H1 (cell line): ENCODE measurements around the gene TSGA10IP. TPM values are rescaled to one million over a fixed set of nuclear protein-coding genes. Genes with fewer than 3 reads are reported as not detected.

Experiments
- CTCF ChIA-PET: fragments of 300-600 bp; sonication (Branson Sonifier 250); formaldehyde crosslinking; loops from one replicate; lab custom pipeline; 2021; ENCODE audit not compliant: partially characterized antibody; lab: Charles Lee
- POLR2A ChIA-PET: fragments of 300-600 bp; sonication (Branson Sonifier 250); formaldehyde crosslinking; loops from one replicate; lab custom pipeline; 2021; ENCODE audit warnings: inconsistent platforms; ENCODE audit not compliant: partially characterized antibody; lab: Charles Lee
- DNase-seq, 2 experiments: peaks; one replicate each; pipeline versions ENCODE4 v3.0.0 to v3.0.0-alpha.2; 2010 to 2022; ENCODE audit warnings: low spot score in 2 of 2, low read depth in 1 of 2, mixed read lengths in 1 of 2
- FAIRE-seq: peaks from 2 replicates; lab custom pipeline; 2011; peaks lifted over from hg19 to GRCh38; lab: Jason Lieb, UNC
- H2AFZ ChIP-seq: 2 replicates; pipeline ENCODE4 v1.8.1; 2012; ENCODE audit warnings: low read length, inconsistent platforms
- H2AK5ac ChIP-seq: 2 replicates; pipeline ENCODE4 v1.6.1; 2013; ENCODE audit warnings: low read depth, low read length
- H2BK120ac ChIP-seq: replicated peaks from 2 replicates; pipeline ENCODE3; 2013; ENCODE audit warnings: low read depth, low read length, inconsistent platforms
- H2BK12ac ChIP-seq: 2 replicates; pipeline ENCODE4 v1.6.1; 2013; ENCODE audit warnings: low read depth, low read length
- H2BK15ac ChIP-seq: 2 replicates; pipeline ENCODE4 v1.6.1; 2013; ENCODE audit warnings: low read length
- H2BK20ac ChIP-seq: 2 replicates; pipeline ENCODE4 v1.6.1; 2013; ENCODE audit warnings: low read length
- H2BK5ac ChIP-seq: 2 replicates; pipeline ENCODE4 v1.6.1; 2013; ENCODE audit warnings: low read depth, low read length
- H3K14ac ChIP-seq: 2 replicates; pipeline ENCODE4 v1.6.1; 2013; ENCODE audit warnings: inconsistent platforms; ENCODE audit not compliant: insufficient read length
- H3K18ac ChIP-seq: 2 replicates; pipeline ENCODE4 v1.6.1; 2013; ENCODE audit warnings: low read length; ENCODE audit errors: extremely low read depth
- H3K23ac ChIP-seq: 2 replicates; pipeline ENCODE4 v1.6.1; 2013; ENCODE audit warnings: inconsistent platforms; ENCODE audit not compliant: insufficient read length
- H3K23me2 ChIP-seq: 2 replicates; pipeline ENCODE4 v1.6.1; 2013; ENCODE audit warnings: low read depth, low read length
- H3K27ac ChIP-seq: 2 replicates; pipeline ENCODE4 v1.6.1; 2011; ENCODE audit warnings: low read depth, low read length, inconsistent platforms
- H3K27me3 ChIP-seq, 4 experiments: replicated peaks in 1 of 4; 1 replicate in 1 of 4; 2 replicates in 3 of 4; pipeline versions ENCODE4 v1.6.1 to v1.8.1; 2011 to 2013; ENCODE audit warnings: low read length in 3 of 4, mild to moderate bottlenecking in 3 of 4, inconsistent platforms in 2 of 4, mixed read lengths in 2 of 4, moderate library complexity in 1 of 4; ENCODE audit not compliant: control insufficient read depth in 3 of 4, insufficient read depth in 3 of 4; ENCODE audit errors: extremely low read depth in 1 of 4
- H3K36me3 ChIP-seq, 4 experiments: 2 replicates each; pipeline versions ENCODE4 v1.6.1 to v1.8.1; 2011 to 2013; ENCODE audit warnings: mild to moderate bottlenecking in 4 of 4, low read length in 3 of 4, moderate library complexity in 2 of 4, control low read depth in 1 of 4, inconsistent platforms in 1 of 4; ENCODE audit not compliant: insufficient read depth in 4 of 4, control insufficient read depth in 2 of 4
- H3K4ac ChIP-seq: replicated peaks from 2 replicates; pipeline ENCODE3; 2013; ENCODE audit warnings: low read length, low read depth, mixed read lengths, inconsistent platforms; ENCODE audit not compliant: insufficient read length
- H3K4me1 ChIP-seq, 4 experiments: replicated peaks in 1 of 4; 1 replicate in 1 of 4; 2 replicates in 3 of 4; pipeline versions ENCODE4 v1.6.1 to v1.8.1; 2011 to 2013; ENCODE audit warnings: low read length in 3 of 4, inconsistent platforms in 2 of 4, mixed read lengths in 1 of 4; ENCODE audit not compliant: insufficient read depth in 4 of 4, control insufficient read depth in 3 of 4
- H3K4me2 ChIP-seq, 2 experiments: 2 replicates each; pipeline versions ENCODE4 v1.6.1 to v1.8.1; 2011 to 2013; ENCODE audit warnings: low read depth in 2 of 2, low read length in 2 of 2, control low read depth in 1 of 2, inconsistent platforms in 1 of 2, mild to moderate bottlenecking in 1 of 2; ENCODE audit not compliant: insufficient read depth in 1 of 2
- H3K4me3 ChIP-seq, 4 experiments: fragments of 200-600, 300-600 bp in 1 of 4; sonication (generic), shearing (Covaris generic), sonication (Bioruptor Twin) in 1 of 4; 2 replicates each; pipeline versions ENCODE4 v1.5.1 to v1.8.1; 2011 to 2016; ENCODE audit warnings: low read length in 4 of 4, low read depth in 3 of 4, control low read depth in 2 of 4, inconsistent platforms in 2 of 4, mild to moderate bottlenecking in 2 of 4, mixed read lengths in 1 of 4, moderate library complexity in 1 of 4; ENCODE audit not compliant: insufficient read depth in 2 of 4; ENCODE audit errors: extremely low read depth in 1 of 4
- H3K56ac ChIP-seq: replicated peaks from 2 replicates; pipeline ENCODE3; 2013; ENCODE audit warnings: low read depth, mild to moderate bottlenecking, mixed read lengths, low read length, inconsistent platforms; ENCODE audit not compliant: insufficient read length
- H3K79me1 ChIP-seq: 2 replicates; pipeline ENCODE4 v1.6.1; 2013; ENCODE audit warnings: low read depth, low read length, control low read depth
- H3K79me2 ChIP-seq, 2 experiments: 2 replicates each; pipeline versions ENCODE4 v1.6.1 to v1.8.1; 2012 to 2013; ENCODE audit warnings: low read length in 2 of 2, mild to moderate bottlenecking in 2 of 2, inconsistent platforms in 1 of 2; ENCODE audit not compliant: insufficient read depth in 2 of 2, control insufficient read depth in 1 of 2
- H3K9ac ChIP-seq, 4 experiments: replicated peaks in 1 of 4; 1 replicate in 1 of 4; 2 replicates in 3 of 4; pipeline versions ENCODE4 v1.6.1 to v1.8.1; 2011 to 2013; ENCODE audit warnings: low read depth in 3 of 4, low read length in 3 of 4, control low read depth in 2 of 4, mild to moderate bottlenecking in 2 of 4, moderate library complexity in 2 of 4, inconsistent platforms in 1 of 4; ENCODE audit errors: extremely low read depth in 1 of 4
- H3K9me3 ChIP-seq, 2 experiments: 2 replicates each; pipeline versions ENCODE4 v1.6.1 to v1.8.1; 2012 to 2013; ENCODE audit warnings: mild to moderate bottlenecking in 2 of 2, moderate library complexity in 2 of 2, control low read depth in 1 of 2, inconsistent platforms in 1 of 2, low read depth in 1 of 2, low read length in 1 of 2, mixed read lengths in 1 of 2; ENCODE audit not compliant: insufficient read depth in 2 of 2
- H4K20me1 ChIP-seq, 2 experiments: replicated peaks in 1 of 2; 2 replicates each; pipeline versions ENCODE3 to v1.8.1; 2011 to 2013; ENCODE audit warnings: inconsistent platforms in 2 of 2, low read length in 2 of 2, mild to moderate bottlenecking in 1 of 2; ENCODE audit not compliant: insufficient read depth in 2 of 2, control insufficient read depth in 1 of 2
- H4K5ac ChIP-seq: 2 replicates; pipeline ENCODE4 v1.6.1; 2013; ENCODE audit warnings: low read length, low read depth, mixed read lengths, inconsistent platforms; ENCODE audit not compliant: insufficient read length
- H4K8ac ChIP-seq: 2 replicates; pipeline ENCODE4 v1.8.0; 2013; ENCODE audit warnings: mild to moderate bottlenecking, moderate library complexity, low read length, inconsistent platforms; ENCODE audit not compliant: insufficient read depth; ENCODE audit errors: extremely low read depth
- H4K91ac ChIP-seq: replicated peaks from 2 replicates; pipeline ENCODE3; 2013; ENCODE audit warnings: low read length, mixed read lengths, inconsistent platforms; ENCODE audit not compliant: insufficient read length
- CHD1 ChIP-seq: IDR thresholded peaks from 2 replicates; pipeline ENCODE4 v1.6.1; 2012; ENCODE audit warnings: low read depth, low read length, improper control_type of control experiment
- CHD2 ChIP-seq: IDR thresholded peaks from 2 replicates; pipeline ENCODE4 v1.6.1; 2012; ENCODE audit warnings: low read length, improper control_type of control experiment
- E2F6 ChIP-seq: IDR thresholded peaks from 2 replicates; pipeline ENCODE4 v1.6.1; 2012; ENCODE audit warnings: inconsistent platforms
- FOSL1 ChIP-seq: IDR thresholded peaks from 2 replicates; pipeline ENCODE4 v1.6.1; 2011; ENCODE audit warnings: mild to moderate bottlenecking, low read depth, low read length, moderate library complexity; ENCODE audit not compliant: insufficient read depth
- RAD21 ChIP-seq, 2 experiments: IDR thresholded peaks in 1 of 2; conservative IDR thresholded peaks in 1 of 2; 2 replicates each; pipeline ENCODE4 v1.6.1; 2011; ENCODE audit warnings: low read depth in 2 of 2, low read length in 2 of 2, improper control_type of control experiment in 1 of 2, inconsistent platforms in 1 of 2, mild to moderate bottlenecking in 1 of 2, moderate library complexity in 1 of 2
- SIN3A ChIP-seq, 2 experiments: IDR thresholded peaks in 1 of 2; conservative IDR thresholded peaks in 1 of 2; 2 replicates each; pipeline ENCODE4 v1.6.1; 2011 to 2012; ENCODE audit warnings: low read length in 2 of 2, improper control_type of control experiment in 1 of 2, low read depth in 1 of 2, mild to moderate bottlenecking in 1 of 2
- SIX5 ChIP-seq: IDR thresholded peaks from 2 replicates; pipeline ENCODE4 v1.6.1; 2011; ENCODE audit warnings: mild to moderate bottlenecking, low read depth, low read length
- SRF ChIP-seq: IDR thresholded peaks from 2 replicates; pipeline ENCODE4 v1.6.1; 2011; ENCODE audit warnings: mild to moderate bottlenecking, low read depth, low read length, moderate library complexity
- TAF1 ChIP-seq: IDR thresholded peaks from 2 replicates; pipeline ENCODE4 v1.6.1; 2011; ENCODE audit warnings: mild to moderate bottlenecking, low read depth, low read length
- TBP ChIP-seq: IDR thresholded peaks from 2 replicates; pipeline ENCODE4 v1.6.1; 2011; ENCODE audit warnings: low read depth, low read length, improper control_type of control experiment
- WGBS, 2 experiments: shearing (Covaris generic) in 1 of 2; methylation state at CpG; one replicate each; pipeline versions ENCODE4 v1.1.6 to v1.1.7; 2013 to 2015; ENCODE audit warnings: low lambda C conversion rate in 2 of 2, mixed read lengths in 2 of 2, inconsistent platforms in 1 of 2, low coverage in 1 of 2, missing lambda C conversion rate in 1 of 2; ENCODE audit not compliant: insufficient replicate concordance in 2 of 2, insufficient coverage in 1 of 2, insufficient read length in 1 of 2; ENCODE audit errors: extremely low coverage in 1 of 2, missing lambda C conversion rate in 1 of 2; 5-methylcytosine and 5-hydroxymethylcytosine counted together
- polyA plus RNA-seq, 7 experiments: library from polyadenylated mRNA; depleted of rRNA in 3 of 7; stranded (reverse) in 5 of 7; unstranded in 2 of 7; fragments of >200 nt in 5 of 7; fragments of 200-250 nt in 2 of 7; gene quantifications; 1 replicate in 5 of 7; 2 replicates in 1 of 7; 4 replicates in 1 of 7; pipeline versions ENCODE4 v1.2.1 to v1.2.3, GENCODE V29; 2011 to 2013; ENCODE audit warnings: missing spikeins in 2 of 7, mixed read lengths in 2 of 7
- total RNA-seq: library from RNA; stranded (reverse); fragmentation: NEBNext Ultra II Directional; extraction: Animal tissue kit (Norgen Biotek cat#: 25700); gene quantifications from 2 replicates; pipeline ENCODE4 v1.2.1, GENCODE V29; 2021

The TSGA10IP gene
- total and polyA plus RNA-seq, 2 of the 8 experiments (the other 6 are each of a cell fraction or from before 2014, with no cell fraction given): 1.9 to 6.0 TPM

GRCh38 chr11:65900125-65900898 is 45.0 kb upstream of the TSGA10IP start, which contains the start of gene FOSL1:
Gene FOSL1, minus strand, starts transcription at chr11:65900388. Its CDS starts 49 bp downstream, at chr11:65900339.
- Histone ChIP-seq H3K23me2 (peaks cover 9% of the 10 kb centered on the region; the same call in 1 of the 2 replicates), H3K9me3 (no peaks in the 10 kb centered on the region), H2BK20ac (no peak within 1 kb of the TSS), H2BK5ac (peak within 1 kb of the TSS; percentile 16; the same call in 1 of the 2 replicates), H2BK15ac (no peak within 1 kb of the TSS), H3K27me3 (peaks cover 15 to 41% (median 36%) of the 10 kb centered on the region in 4 experiments), H2AK5ac (no peak within 1 kb of the TSS), H3K23ac (no peak within 1 kb of the TSS), H4K8ac (peak within 1 kb of the TSS; percentile 91), H3K56ac (no peak within 1 kb of the TSS), H3K79me1 (no peaks in the 10 kb centered on the region; the same call in 1 of the 2 replicates), H4K91ac (peak within 1 kb of the TSS; percentile 4), H3K4ac (no peak within 1 kb of the TSS), H3K14ac (no peak within 1 kb of the TSS), H4K20me1 (peaks cover 0 to 4% of the 10 kb centered on the region in 2 experiments), H4K5ac (no peak within 1 kb of the TSS), H3K4me2 (peak within 1 kb of the TSS; percentile 78 to 89), H3K18ac (peak within 1 kb of the TSS; percentile 87), H2BK12ac (peak within 1 kb of the TSS; percentile 40), H3K36me3 (no peaks in the 10 kb centered on the region), H3K4me1 (peaks cover 3 to 11% (median 8%) of the 10 kb centered on the region in 4 experiments; a peak in 6 of 7 replicates), H2BK120ac (peak within 1 kb of the TSS; percentile 78), H3K79me2 (no peaks in the 10 kb centered on the region), H3K9ac (peak within 1 kb of the TSS in 3 of 4 experiments; percentile 20 to 38 (median 27); a peak in 4 of 7 replicates), H2AFZ (no peak within 1 kb of the TSS), H3K27ac (no peak within 1 kb of the TSS), H3K4me3 (peak within 1 kb of the TSS; percentile 39 to 71 (median 52))
- ChIA-PET POLR2A (interaction anchor here (0.6 to 2.6 kb wide), 8 partner anchors 9 to 47 kb away, joined by 3 to 18 read pairs (median 4); partner anchors contain the start of genes CCDC85B and FIBP), CTCF (interaction anchor here (1.5 to 9.7 kb wide), 5 partner anchors 10 to 88 kb away, joined by 3 to 150 read pairs (median 8); partner anchors contain the start of genes CCDC85B and FIBP)
- no peak for FAIRE-seq
- 2% methylated on average over 32 of the region's 80 CpGs; no CpG with 5 or more reads in 1 of the 2 experiments for WGBS, 2 experiments
- peak; percentile 91 to 93 for DNase-seq
- no peak for TF ChIP-seq FOSL1
- TF ChIP-seq SIX5: no peak
- peak in 1 of 2 experiments; percentile 57; a peak in 1 of 4 replicates for TF ChIP-seq SIN3A (conservative IDR thresholded peaks at IDR 0.05 in 1 of 2, IDR thresholded peaks at IDR 0.05 in 1 of 2; ENCODE audit: low read depth in 1 of 2, low read length in 2 of 2)
- peak; percentile 92 for TF ChIP-seq E2F6
- TF ChIP-seq RAD21 (IDR thresholded peaks at IDR 0.05 in 1 of 2, conservative IDR thresholded peaks at IDR 0.05 in 1 of 2; ENCODE audit: low read depth in 2 of 2, low read length in 2 of 2): no peak
- peak; percentile 59; the same call in 1 of the 2 replicates for TF ChIP-seq CHD1
- peak; percentile 84 for TF ChIP-seq TAF1
- TF ChIP-seq SRF: peak; percentile 96
- 0 out of 2 replicates have a peak, but pooled peaks have one; percentile 4 for TF ChIP-seq CHD2
- TF ChIP-seq TBP: peak; percentile 80
